Left lung (tissue), 10 donors: Measurements from ENCODE around the gene BOK. TPM values are rescaled to one million over a fixed set of nuclear protein-coding genes. Genes with fewer than 3 reads are reported as not detected.

Experiments
- ATAC-seq: fragments of 200-7000 bp; cut with Tn5 transposase; one replicate; pipeline ENCODE4 v1.9.1; 2020; ENCODE audit warnings: moderate library complexity
- DNase-seq, 4 donors: peaks; one replicate each; pipeline ENCODE4 v3.0.0-alpha.2; 2013 to 2020
- H3K27ac ChIP-seq, 2 donors: fragments of 200-600 bp; sonication (generic) in 1 of 2; one replicate each; pipeline versions ENCODE4 v1.5.0 to v1.8.0; 2020 to 2021
- H3K27me3 ChIP-seq, 2 donors: fragments of 200-600 bp; sonication (generic) in 1 of 2; one replicate each; pipeline versions ENCODE4 v1.5.0 to v1.8.0; 2020 to 2021
- H3K36me3 ChIP-seq, 2 donors: fragments of 200-600 bp; sonication (generic) in 1 of 2; one replicate each; pipeline versions ENCODE4 v1.5.0 to v1.8.0; 2020 to 2021
- H3K4me1 ChIP-seq, 2 donors: fragments of 200-600 bp; one replicate each; pipeline ENCODE4 v1.8.0; 2021
- H3K4me3 ChIP-seq, 2 donors: fragments of 200-600 bp; sonication (generic) in 1 of 2; one replicate each; pipeline versions ENCODE4 v1.5.0 to v1.8.0; 2020 to 2021; ENCODE audit warnings: mild to moderate bottlenecking in 1 of 2
- H3K9me3 ChIP-seq, 2 donors: fragments of 200-600 bp; sonication (generic) in 1 of 2; one replicate each; pipeline versions ENCODE4 v1.5.0 to v1.8.0; 2020 to 2021
- intact Hi-C, 2 donors: fragments of 100-400 bp; cut with DNase I; formaldehyde crosslinking; loops; one replicate each; pipeline versions ENCODE4 v1.11.2 to v1.14.2; 2022
- polyA plus RNA-seq, 6 donors: library from polyadenylated mRNA; unstranded; fragments of 120-200 nt; gene quantifications; one replicate each; pipeline ENCODE4 v1.2.1, GENCODE V29; 2013; ENCODE audit not compliant: insufficient read length in 6 of 6
- total RNA-seq, 2 donors: library from RNA; stranded (reverse); fragmentation: NEBNext Ultra II Directional; extraction: Animal tissue kit (Norgen Biotek cat#: 25700); gene quantifications; one replicate each; pipeline ENCODE4 v1.2.1, GENCODE V29; 2021
- TF ChIP-seq, protein P1 (sequence below), 2 donors: fragments of 200-600 bp; sonication (generic) in 1 of 2; IDR thresholded peaks; one replicate each; pipeline versions ENCODE4 v1.5.0 to v1.8.0; 2021; ENCODE audit warnings: antibody characterized with exemption in 2 of 2
- donor health status: DM: no; HTN: yes; CAD: no.
- donor health status: DM: no; HTN: no; CAD: no.

Gene BOK
- total and polyA plus RNA-seq, 8 donors = 17.8 to 66.5 (median 25.9) TPM

DNA sequence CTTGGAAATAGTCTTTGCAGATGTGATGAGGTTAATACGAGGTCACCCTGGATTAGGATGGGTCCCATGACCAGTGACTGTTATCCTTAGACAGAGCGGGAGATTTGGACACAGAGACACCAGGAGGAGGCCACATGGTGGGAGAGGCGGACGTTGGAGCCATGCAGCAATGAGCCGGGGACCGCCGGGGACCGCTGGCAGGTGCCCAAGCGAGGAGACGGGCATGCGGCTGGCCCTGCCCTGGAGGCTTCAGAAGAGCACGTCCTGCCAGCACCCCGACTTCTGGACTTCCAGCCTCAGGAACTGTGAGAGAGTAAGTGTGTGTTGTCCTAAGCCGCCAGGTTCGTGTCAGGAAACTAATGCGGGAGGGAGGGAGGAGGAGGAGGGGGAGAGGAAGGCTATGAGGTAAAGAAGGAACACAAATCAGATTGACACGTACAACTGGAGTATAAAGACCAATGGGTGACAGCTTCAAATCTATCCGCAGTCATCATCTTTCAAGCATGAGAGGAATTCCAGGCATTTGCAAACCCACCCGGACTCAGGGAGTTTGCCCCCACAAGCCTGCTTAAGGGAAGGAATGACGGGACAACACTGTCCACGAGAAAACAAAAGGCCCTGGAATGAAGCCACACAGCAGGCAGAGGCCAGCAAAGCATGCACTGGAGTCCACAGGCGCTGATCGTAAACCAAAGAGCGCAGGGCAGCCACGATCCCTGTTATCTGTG is 11.6 kb upstream of the BOK start:
- Histone ChIP-seq H3K9me3 (no peaks in the 10 kb centered on the region), H3K27ac (no peak overlapping the region), H3K27me3 (peaks cover 0 to 68% of the 10 kb centered on the region in 2 donors), H3K36me3 (no peaks in the 10 kb centered on the region), H3K4me1 (peaks cover 15 to 27% of the 10 kb centered on the region in 2 donors), H3K4me3 (no peak overlapping the region)
- TF ChIP-seq, protein P1, sequence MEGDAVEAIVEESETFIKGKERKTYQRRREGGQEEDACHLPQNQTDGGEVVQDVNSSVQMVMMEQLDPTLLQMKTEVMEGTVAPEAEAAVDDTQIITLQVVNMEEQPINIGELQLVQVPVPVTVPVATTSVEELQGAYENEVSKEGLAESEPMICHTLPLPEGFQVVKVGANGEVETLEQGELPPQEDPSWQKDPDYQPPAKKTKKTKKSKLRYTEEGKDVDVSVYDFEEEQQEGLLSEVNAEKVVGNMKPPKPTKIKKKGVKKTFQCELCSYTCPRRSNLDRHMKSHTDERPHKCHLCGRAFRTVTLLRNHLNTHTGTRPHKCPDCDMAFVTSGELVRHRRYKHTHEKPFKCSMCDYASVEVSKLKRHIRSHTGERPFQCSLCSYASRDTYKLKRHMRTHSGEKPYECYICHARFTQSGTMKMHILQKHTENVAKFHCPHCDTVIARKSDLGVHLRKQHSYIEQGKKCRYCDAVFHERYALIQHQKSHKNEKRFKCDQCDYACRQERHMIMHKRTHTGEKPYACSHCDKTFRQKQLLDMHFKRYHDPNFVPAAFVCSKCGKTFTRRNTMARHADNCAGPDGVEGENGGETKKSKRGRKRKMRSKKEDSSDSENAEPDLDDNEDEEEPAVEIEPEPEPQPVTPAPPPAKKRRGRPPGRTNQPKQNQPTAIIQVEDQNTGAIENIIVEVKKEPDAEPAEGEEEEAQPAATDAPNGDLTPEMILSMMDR (IDR thresholded peaks at IDR 0.05) = no peak
- no peak for ATAC-seq
- intact Hi-C loops = no loop called here
- peak in 2 of 4 donors; percentile 36 to 53 for DNase-seq

DNA sequence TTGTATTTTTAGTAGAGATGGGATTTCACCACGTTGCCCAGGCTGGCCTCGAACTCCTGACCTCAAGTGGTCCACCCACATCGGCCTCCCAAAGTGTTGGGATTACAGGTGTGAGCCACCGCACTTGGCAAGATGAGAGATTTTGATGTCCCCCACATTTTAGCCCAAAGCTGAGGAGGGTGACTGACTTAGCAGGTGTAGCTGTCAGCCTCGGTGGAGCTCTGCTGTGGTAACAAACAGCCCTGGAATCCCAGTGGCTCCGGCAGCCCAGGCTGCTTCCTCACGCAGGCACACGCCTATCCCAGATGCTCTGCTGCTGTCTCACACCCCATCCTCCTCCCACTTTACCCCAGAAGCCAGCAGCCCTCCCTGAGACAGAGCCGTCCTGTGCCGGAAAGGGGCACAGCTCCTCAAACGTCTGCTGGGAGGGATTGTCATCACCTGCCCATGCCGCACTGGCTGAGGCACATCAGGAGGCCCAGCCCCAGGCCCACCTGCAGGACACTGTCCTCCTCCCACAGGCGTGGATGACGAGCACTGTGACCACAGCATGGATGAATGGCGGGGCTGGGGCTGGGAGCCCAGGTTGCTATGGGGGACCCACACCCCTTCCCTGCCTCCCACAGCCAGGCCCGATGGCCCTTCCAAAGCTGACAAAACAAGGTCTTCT is 10.6 kb upstream of the BOK start:
- Histone ChIP-seq H3K4me3 (no peak overlapping the region), H3K9me3 (no peaks in the 10 kb centered on the region), H3K27me3 (peaks cover 0 to 68% of the 10 kb centered on the region in 2 donors), H3K4me1 (peaks cover 17 to 28% of the 10 kb centered on the region in 2 donors), H3K36me3 (no peaks in the 10 kb centered on the region), H3K27ac (no peak overlapping the region)
- TF ChIP-seq, protein P1 (IDR thresholded peaks at IDR 0.05) = no peak
- ATAC-seq = no peak
- intact Hi-C loops = no loop called here
- DNase-seq = peak in 2 of 4 donors; percentile 25 to 71

DNA sequence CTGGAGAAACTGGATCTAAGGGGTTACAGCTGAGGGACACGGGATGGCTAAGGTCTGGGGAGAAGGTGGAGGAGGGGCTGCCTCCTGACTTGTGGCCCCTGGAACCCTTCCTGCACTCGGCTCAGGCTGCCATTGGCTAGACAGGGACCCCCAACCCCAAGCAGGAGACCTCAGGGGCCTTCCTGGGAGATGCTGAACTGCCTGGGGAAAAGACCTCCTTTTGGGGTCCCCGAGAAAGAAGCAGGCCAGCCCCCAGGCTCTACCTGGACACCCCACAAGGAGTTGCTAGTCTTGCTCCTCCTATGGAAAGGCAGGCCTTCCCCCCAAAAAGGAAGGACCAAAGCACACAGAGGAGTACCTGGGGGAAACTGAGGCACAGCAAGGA is 10.1 kb upstream of the BOK start:
- Histone ChIP-seq H3K9me3 (no peaks in the 10 kb centered on the region), H3K4me1 (peaks cover 17 to 28% of the 10 kb centered on the region in 2 donors), H3K27ac (no peak overlapping the region), H3K27me3 (peaks cover 0 to 63% of the 10 kb centered on the region in 2 donors), H3K36me3 (no peaks in the 10 kb centered on the region), H3K4me3 (no peak overlapping the region)
- DNase-seq (peak in 1 of 4 donors; percentile 2), ATAC-seq (no peak)
- intact Hi-C loops = no loop called here
- TF ChIP-seq, protein P1 (IDR thresholded peaks at IDR 0.05) = no peak

DNA sequence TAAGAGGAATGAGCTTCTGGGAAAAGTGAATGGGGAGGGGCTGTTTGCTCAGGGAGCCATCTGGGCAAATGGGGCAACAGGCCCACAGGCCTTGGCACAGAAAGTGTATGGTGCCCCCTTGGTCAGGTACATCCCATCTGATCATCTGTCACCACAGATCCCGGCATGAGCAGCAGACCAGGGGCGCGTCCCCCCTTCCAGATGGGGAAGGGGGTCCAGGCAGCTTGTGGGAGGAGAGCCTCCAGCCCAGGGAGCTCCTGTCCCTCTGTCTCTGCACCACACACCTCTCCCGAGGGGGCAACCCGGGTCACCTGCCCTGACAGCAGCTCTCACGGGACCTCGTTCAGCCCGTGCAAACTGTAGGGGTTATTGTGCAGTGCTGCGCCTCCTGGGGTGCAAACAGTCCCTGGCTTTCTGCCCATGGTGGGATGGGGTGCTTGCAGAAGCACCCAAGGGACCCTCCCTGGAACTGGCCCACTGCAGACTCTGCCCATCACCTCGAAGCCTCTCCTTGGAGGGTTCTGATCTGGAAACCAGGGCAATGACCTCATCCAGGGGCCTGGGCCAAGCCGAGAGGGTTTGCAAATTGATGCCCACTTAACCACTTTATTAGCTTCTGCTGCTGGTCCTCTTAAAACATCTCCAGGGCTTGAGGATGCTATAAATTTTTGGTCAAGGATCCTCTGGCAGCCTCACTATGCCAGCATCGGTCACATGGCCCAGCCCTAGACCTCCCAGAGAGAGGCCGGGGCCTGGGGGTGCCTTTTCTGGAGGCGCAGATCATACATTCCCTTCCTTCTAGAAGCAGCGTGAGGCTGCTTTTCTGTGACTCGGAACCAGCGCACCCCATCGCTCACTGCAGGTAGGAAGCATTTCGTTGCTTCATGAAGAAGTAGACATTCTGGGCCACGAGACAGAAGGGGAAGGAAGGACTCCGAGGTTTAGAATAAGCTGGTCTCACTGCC is 7.6 kb upstream of the BOK start:
- TF ChIP-seq, protein P1 (IDR thresholded peaks at IDR 0.05) = no peak
- ATAC-seq = peak; percentile 0
- peak overlapping the region; percentile 57 to 67 for H3K27ac ChIP-seq

More for the DNA sequence above, 7.6 kb upstream of the BOK start:
- Histone ChIP-seq H3K4me1 (peaks cover 17 to 30% of the 10 kb centered on the region in 2 donors), H3K4me3 (peak overlapping the region in 1 of 2 donors; percentile 17), H3K36me3 (no peaks in the 10 kb centered on the region), H3K27me3 (peaks cover 0 to 57% of the 10 kb centered on the region in 2 donors), H3K9me3 (no peaks in the 10 kb centered on the region)
- peak in 1 of 4 donors; percentile 73 for DNase-seq
- intact Hi-C loops = no loop called here
